PFSK-1 (cell line): ENCODE measurements around the gene GPN1. TPM values are rescaled to one million over a fixed set of nuclear protein-coding genes. Genes with fewer than 3 reads are reported as not detected.

Experiments
- FOXP2 ChIP-seq: optimal IDR thresholded peaks from 2 replicates; pipeline ENCODE3; 2011; ENCODE audit warnings: borderline replicate concordance, control low read depth, inconsistent platforms; ENCODE audit not compliant: insufficient read depth; ENCODE audit errors: extremely low read length, extremely low read depth
- POLR2AphosphoS5 ChIP-seq: IDR thresholded peaks from 2 replicates; pipeline ENCODE4 v1.6.1; 2012; ENCODE audit warnings: low read depth, mild to moderate bottlenecking, control low read depth, low read length, moderate library complexity
- REST ChIP-seq, 2 experiments: IDR thresholded peaks; 2 replicates each; pipeline versions ENCODE4 v1.6.1 to v1.8.0; 2011 to 2012; ENCODE audit warnings: low read depth in 2 of 2, low read length in 2 of 2, control low read depth in 1 of 2, inconsistent platforms in 1 of 2, mild to moderate bottlenecking in 1 of 2, moderate library complexity in 1 of 2; ENCODE audit not compliant: insufficient read depth in 1 of 2
- SIN3A ChIP-seq: IDR thresholded peaks from 2 replicates; pipeline ENCODE4 v1.6.1; 2012; ENCODE audit warnings: mild to moderate bottlenecking, low read length, moderate library complexity, borderline replicate concordance; ENCODE audit not compliant: insufficient read depth
- TAF1 ChIP-seq: IDR thresholded peaks from 2 replicates; pipeline ENCODE4 v1.6.1; 2012; ENCODE audit warnings: low read length, control low read depth, borderline replicate concordance; ENCODE audit not compliant: insufficient read depth
- polyA plus RNA-seq: library from polyadenylated mRNA; unstranded; fragments of >200 nt; gene quantifications from one replicate; pipeline ENCODE4 v1.2.1, GENCODE V29; 2012; ENCODE audit warnings: low read depth, missing spikeins; ENCODE audit not compliant: insufficient read length

Gene GPN1
- polyA plus RNA-seq, result 30.9 TPM

GRCh38 chr2:27628767-27629709 is at the start of gene GPN1, which contains the start of gene CCDC121:
Gene GPN1, plus strand, starts transcription at chr2:27629050. Its CDS starts 9 bp downstream, at chr2:27629059.
Gene CCDC121, minus strand, starts transcription at chr2:27629012. Its CDS starts 1,213 bp downstream, at chr2:27627799.
- TF ChIP-seq POLR2AphosphoS5, result peak; percentile 89
- TF ChIP-seq SIN3A, result peak; percentile 96; the same call in 1 of the 2 replicates
- 0 out of 4 replicates have a peak, but pooled peaks of 1 of the 2 experiments have one; percentile 34 for TF ChIP-seq REST (IDR thresholded peaks at IDR 0.05; ENCODE audit: insufficient read depth in 1 of 2, low read depth in 2 of 2, low read length in 2 of 2)
- peak; percentile 97 for TF ChIP-seq TAF1
- TF ChIP-seq FOXP2, result no peak

GRCh38 chr2:27581417-27582128 is 47.3 kb upstream of the GPN1 start:
- TF ChIP-seq SIN3A (no peak), REST (IDR thresholded peaks at IDR 0.05; ENCODE audit: insufficient read depth in 1 of 2, low read depth in 2 of 2, low read length in 2 of 2) (no peak), TAF1 (no peak), POLR2AphosphoS5 (no peak), FOXP2 (no peak)

GRCh38 chr2:27582129-27582694 is 46.6 kb upstream of the GPN1 start:
- TF ChIP-seq POLR2AphosphoS5 (no peak), REST (IDR thresholded peaks at IDR 0.05; ENCODE audit: insufficient read depth in 1 of 2, low read depth in 2 of 2, low read length in 2 of 2) (no peak), SIN3A (no peak), FOXP2 (no peak)

- TF ChIP-seq REST (IDR thresholded peaks at IDR 0.05; ENCODE audit: insufficient read depth in 1 of 2, low read depth in 2 of 2, low read length in 2 of 2) (no peak; a peak in 2 of 4 replicates), POLR2AphosphoS5 (peak; percentile 96), SIN3A (no peak), TAF1 (peak; percentile 95), FOXP2 (peak; percentile 22)
These were observed 46.0 kb upstream of the GPN1 start, which contains the start of gene ZNF512 for GRCh38 chr2:27582695-27583389. Gene ZNF512, plus strand, starts transcription at chr2:27583042. Its CDS starts 71 bp downstream, at chr2:27583113.
